Gastroesophageal sphincter (tissue), 3 donors: ENCODE measurements around the gene KLHL22.

Experiments used
- EP300 ChIP-seq: sonication (generic); formaldehyde crosslinking; IDR thresholded peaks from one replicate; pipeline ENCODE4 v1.6.1; 2017; ENCODE audit warnings: antibody characterized with exemption, mild to moderate bottlenecking
- POLR2A ChIP-seq, 2 donors: fragments of 450-650 bp; IDR thresholded peaks; one replicate each; pipeline ENCODE4 v1.6.1; 2017; ENCODE audit warnings: antibody characterized with exemption in 2 of 2, mild to moderate bottlenecking in 2 of 2, moderate library complexity in 1 of 2
- POLR2AphosphoS5 ChIP-seq: sonication (generic); formaldehyde crosslinking; IDR thresholded peaks from one replicate; pipeline ENCODE4 v1.6.1; 2017; ENCODE audit warnings: antibody characterized with exemption
- TF ChIP-seq, protein P1 (sequence below), 4 experiments: fragments of 200-600 bp in 2 of 4; fragments of 450-650 bp in 2 of 4; sonication (generic) in 1 of 4; IDR thresholded peaks; one replicate each; pipeline ENCODE4 v1.5.1; 2017 to 2019; ENCODE audit warnings: antibody characterized with exemption in 4 of 4, mild to moderate bottlenecking in 2 of 4, moderate library complexity in 2 of 4

DNA sequence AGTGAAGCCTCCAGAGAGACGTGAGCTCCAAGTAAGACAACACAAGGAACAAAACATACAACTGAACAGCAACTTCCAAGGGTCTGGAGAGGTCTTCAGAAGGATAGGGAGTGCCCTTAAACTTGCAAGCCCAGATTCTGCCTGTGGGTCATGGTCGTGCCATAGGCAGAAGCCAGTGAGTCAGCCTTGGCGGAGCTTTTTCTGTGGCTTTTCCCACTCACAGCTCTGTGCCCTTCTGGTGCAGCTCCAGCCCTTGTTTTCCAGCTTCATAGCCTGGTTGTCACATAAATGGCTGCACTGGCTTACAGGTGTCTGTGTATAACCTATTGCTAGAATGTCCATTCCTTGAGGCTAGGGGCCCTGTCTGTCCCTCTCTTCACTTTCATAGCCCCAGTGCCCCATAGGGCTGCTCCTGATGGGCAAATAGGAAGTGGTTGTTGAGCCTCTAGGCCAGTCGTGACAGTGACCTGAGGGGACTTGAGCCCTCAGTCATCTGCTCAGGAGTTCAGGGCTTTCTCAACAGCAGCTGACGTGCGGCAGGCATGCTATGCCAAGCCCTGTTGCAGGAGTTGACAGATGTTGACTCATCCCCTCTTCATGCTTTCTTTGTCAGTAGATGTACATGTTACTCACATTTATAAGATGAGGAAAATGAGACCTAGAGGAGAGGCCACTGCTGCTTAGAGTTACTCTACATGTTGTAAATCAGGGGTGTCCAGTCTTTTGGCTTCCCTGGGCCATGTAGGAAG, 19.2 kb upstream of the KLHL22 start:
- no peak for TF ChIP-seq POLR2A (IDR thresholded peaks at IDR 0.05)
- TF ChIP-seq, protein P1, sequence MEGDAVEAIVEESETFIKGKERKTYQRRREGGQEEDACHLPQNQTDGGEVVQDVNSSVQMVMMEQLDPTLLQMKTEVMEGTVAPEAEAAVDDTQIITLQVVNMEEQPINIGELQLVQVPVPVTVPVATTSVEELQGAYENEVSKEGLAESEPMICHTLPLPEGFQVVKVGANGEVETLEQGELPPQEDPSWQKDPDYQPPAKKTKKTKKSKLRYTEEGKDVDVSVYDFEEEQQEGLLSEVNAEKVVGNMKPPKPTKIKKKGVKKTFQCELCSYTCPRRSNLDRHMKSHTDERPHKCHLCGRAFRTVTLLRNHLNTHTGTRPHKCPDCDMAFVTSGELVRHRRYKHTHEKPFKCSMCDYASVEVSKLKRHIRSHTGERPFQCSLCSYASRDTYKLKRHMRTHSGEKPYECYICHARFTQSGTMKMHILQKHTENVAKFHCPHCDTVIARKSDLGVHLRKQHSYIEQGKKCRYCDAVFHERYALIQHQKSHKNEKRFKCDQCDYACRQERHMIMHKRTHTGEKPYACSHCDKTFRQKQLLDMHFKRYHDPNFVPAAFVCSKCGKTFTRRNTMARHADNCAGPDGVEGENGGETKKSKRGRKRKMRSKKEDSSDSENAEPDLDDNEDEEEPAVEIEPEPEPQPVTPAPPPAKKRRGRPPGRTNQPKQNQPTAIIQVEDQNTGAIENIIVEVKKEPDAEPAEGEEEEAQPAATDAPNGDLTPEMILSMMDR (IDR thresholded peaks at IDR 0.05), result no peak
- TF ChIP-seq POLR2AphosphoS5, result no peak
- no peak for TF ChIP-seq EP300
